GM18502 (cell line): ENCODE results near the gene LRP5.
"Not testable (repeated sequence)": the region's sequence is repeated elsewhere in the genome, so short reads cannot be mapped to it uniquely, and the experiment has no call there.

Experiments
- ATAC-seq: cut with Tn5 transposase; IDR thresholded peaks from one replicate; pipeline ENCODE4 v1.9.1; 2021; ENCODE audit warnings: mild to moderate bottlenecking; ENCODE audit not compliant: unreplicated experiment, poor library complexity

LRP5 gene

DNA sequence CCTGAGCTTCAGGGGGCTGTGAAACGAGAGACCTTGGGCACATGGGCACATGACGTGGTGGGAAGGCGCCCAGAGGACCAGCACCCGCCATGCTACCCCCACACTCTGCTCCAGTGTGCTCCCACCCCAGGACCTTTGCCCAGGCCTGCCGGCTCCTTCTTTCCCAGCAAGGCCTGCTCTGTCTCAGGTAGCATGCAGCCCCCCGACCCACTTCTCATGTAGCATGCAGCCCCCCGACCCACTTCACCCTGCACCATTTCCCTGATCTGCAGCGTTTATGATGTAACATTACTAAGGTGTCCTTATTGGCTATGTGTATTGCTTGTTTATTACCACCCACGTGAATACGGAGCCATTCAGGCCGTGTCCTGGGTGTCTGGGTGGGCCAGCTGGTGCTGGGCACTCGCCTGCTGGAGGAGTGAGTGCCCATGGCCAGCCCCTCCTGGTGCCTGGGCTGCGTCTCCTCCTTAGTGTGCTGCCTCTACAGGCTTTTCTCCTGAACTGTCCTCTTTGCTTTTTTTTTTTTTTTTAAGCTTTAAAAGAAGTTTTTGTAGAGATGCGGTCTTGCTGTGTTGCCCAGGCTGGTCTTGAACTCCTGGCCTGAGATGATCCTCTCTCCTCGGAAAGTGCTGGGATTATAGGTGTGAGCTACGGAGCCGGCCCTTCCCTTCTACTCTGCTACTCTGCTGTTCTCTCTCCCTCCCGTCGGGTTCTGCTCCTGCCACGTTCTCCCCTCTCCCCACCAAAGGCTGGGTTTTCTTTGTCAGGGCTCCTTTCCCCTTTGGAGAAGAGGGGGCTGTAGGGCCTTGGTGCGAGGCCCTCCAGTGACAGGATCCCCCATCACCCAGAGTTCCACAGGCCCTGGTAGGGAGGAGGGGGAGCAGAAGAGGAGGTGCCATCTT lies 29.4 kb downstream of the LRP5 start:
- ATAC-seq: no peak

DNA sequence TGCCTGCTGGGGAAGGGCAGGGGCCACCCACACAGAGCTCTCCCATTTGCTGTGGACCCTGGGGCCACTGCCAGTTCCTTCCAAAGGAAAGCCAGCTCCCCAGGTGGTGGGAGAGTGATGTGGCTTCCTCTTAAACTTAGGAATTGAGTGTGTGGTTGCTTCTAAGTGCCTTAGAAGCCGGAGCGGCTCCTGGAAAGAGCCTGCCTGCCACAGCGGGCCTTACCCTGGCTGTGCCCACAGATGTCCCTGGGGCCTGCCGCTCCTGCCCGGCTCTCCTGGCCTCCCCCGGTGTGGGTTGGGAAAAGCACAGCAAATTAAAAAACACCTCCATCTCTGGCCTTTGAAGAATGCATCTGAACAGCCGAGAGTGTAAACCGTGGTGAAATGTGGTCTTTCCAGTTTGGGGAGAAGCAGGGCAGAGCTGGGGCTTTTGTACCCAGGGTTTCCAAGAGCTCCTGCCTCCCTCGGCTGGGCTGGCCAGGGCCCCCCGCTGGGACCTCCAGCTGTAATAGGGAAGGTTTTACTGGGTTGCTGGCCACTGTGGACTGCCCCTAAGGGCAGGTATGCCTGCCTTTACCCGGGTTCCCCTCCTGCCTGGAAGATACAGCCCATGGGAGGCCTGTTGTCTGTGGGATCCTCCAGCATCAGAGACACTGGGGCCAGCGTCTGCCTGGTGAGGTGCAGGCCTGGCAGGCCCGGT lies 30.2 kb downstream of the LRP5 start:
- ATAC-seq: no peak

GRCh38 chr11:68343761-68344256 lies 31.4 kb downstream of the LRP5 start:
- ATAC-seq: no peak

DNA sequence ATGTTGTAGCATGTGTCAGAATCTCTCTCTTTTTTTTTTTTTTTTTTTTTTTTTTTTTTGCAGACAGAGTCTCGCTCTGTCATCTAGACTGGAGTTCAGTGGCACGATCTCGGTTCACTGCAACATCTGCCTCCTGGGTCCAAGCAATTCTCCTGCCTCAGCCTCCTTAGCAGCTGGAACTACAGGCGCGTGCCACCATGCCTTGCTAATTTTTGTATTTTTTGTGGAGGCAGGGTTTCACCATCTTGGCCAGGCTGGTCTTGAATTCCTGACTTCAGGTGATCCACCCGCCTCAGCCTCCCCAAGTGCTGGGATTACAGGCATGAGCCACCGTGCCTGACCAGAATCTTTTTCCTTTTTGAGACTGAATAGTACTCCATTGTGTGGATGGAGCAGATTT lies 32.4 kb downstream of the LRP5 start:
- ATAC-seq: not testable (repeated sequence)

DNA sequence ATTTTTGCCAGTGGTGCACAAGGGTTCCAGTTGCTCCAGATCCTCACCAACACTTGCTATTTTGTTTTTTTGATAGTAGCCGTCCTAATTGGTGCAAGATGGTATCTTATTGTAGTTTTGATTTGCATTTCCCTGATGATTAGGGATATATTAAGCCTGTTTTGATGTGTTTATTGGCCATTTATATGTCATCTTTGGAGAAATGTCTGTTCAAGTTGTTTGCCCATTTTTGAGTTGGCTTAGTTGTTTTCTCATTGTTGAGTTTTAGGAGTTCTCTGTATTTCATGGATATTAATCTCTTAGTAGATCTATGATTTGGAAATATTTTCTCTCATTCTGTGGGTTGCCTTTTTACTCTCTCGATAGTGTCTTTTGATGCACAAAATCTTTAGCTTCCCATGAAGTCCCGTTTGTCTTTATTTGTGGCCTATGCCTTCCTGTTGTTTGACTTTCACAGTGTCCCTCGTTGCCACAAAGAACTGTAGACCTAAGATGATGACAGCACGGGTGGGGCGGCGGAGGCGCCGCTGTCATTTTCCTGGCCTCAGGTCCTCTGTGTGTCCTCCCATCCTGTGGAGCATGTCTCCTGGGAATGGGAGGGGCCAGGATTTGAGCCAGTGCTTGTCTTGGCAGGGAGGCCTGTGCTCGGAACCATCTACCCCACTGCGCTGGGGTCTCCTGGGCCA lies 33.5 kb downstream of the LRP5 start:
- ATAC-seq: no peak

GRCh38 chr11:68346462-68346790 lies 34.0 kb downstream of the LRP5 start:
- ATAC-seq: no peak

DNA sequence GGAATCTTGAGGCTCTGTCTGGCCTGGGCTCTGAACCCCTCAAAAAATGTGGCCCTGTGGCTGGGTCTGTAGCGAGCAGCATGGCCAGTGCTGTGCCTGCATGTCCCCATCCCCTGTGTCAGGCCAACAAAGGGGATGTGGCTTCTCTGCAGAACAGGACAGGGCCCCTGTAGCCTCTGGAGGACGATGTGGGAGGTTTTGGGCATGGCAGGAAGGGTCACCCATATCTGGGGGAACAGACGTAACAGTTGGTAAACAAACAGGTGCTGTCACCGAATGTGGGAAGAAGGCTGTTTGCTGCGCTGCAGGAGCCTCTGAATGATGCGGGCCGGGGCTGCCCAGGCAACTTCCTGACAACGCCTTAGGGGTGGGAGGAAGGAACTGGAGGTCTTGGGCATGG lies 35.0 kb downstream of the LRP5 start:
- no peak for ATAC-seq

DNA sequence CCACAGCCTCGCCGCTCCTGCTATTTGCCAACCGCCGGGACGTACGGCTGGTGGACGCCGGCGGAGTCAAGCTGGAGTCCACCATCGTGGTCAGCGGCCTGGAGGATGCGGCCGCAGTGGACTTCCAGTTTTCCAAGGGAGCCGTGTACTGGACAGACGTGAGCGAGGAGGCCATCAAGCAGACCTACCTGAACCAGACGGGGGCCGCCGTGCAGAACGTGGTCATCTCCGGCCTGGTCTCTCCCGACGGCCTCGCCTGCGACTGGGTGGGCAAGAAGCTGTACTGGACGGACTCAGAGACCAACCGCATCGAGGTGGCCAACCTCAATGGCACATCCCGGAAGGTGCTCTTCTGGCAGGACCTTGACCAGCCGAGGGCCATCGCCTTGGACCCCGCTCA lies 35.5 kb downstream of the LRP5 start:
- no peak for ATAC-seq

DNA sequence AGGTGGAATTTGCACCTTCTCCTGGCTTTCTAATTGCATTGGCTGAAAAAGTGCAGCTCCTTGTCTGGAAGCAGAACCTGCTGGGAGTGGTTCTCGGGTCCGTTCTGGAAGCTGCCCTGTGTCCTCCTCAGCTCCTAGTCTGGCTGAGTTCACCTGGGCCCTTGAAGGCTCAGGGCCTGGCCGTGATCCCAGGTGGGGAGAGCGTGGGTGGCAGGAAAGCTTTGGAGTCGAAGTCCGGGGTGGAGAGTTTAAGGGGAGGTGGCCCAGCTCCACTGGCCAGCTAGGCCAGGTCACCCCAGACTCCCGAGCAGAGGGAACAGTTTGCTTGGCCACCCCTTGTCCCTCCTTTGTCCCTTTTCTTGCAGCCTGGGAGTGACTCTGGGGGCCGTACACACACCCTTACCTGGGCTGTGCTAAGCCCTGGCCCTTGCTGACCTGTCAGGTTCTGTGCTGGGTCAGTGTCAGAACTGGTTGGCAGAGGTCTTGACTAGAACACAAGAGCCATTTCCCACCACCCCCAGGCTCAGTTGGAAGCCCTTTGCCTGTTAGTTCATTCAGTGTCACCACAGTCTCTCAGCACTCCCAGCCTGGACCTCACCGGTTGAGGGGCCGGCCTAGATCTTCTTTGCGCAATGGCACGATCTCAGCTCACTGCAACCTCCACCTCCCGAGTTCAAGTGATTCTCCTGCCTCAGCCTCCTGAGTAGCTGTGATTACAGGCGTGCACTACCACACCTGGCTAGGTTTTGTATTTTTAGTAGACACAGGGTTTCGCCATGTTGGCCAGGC lies 37.3 kb downstream of the LRP5 start:
- ATAC-seq: no peak

DNA sequence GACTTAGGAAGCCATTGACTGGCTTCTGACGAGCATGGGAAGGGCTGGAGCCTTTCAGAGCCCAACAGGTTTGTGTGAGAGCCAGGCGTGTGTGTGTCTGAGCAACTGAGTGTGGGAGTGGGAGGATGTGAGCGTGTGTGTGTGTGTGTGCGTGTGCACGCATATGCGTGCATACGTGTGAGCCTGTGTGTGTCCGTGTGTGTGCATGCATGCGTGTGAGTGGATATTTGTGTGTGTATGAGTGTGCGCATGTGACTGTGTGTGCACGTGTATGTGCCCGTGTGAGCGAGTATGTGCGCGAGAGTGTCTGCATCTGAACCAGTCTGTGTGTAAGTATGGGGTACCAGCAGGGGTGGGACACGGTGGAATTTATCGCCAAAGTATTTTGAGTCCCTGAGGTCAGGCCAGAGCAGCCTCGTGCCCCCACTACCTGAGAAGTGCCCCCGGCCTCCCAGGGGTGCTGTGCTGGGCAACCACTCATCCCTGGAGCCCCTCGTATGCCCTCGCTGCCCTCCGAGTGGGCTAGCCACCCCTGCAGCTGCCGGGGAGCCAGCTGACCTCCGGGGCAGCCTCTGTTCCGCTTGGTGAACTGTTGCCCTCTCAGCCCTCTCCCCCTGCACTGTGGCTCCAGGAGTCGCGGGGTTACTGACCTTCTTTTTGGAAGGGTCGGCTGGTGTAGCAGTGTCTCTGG lies 38.5 kb downstream of the LRP5 start:
- no peak for ATAC-seq

- ATAC-seq: no peak
Observed at GRCh38 chr11:68351450-68352275, 39.3 kb downstream of the LRP5 start.

- ATAC-seq: no peak
Observed at GRCh38 chr11:68352591-68352990, 40.2 kb downstream of the LRP5 start.

DNA sequence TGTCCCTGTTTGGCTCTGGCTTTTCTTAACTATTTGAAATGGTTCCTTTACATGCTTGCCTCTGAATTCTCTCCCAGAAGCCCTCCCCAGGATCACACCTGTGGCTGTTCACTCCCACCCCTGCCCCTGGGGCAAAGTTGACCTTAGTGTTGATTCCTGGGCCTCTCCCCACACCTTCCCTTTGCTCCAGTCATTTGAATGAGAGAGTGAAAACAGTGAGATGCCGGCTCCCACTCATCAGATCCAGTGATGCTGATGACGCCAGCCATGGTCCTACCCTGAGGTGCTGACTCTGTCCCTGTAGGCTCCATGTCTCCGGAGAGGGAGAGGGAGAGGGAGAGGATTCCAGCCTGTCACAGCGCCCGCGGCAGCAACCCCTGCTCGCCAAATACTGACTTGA lies 40.7 kb downstream of the LRP5 start:
- ATAC-seq: no peak

DNA sequence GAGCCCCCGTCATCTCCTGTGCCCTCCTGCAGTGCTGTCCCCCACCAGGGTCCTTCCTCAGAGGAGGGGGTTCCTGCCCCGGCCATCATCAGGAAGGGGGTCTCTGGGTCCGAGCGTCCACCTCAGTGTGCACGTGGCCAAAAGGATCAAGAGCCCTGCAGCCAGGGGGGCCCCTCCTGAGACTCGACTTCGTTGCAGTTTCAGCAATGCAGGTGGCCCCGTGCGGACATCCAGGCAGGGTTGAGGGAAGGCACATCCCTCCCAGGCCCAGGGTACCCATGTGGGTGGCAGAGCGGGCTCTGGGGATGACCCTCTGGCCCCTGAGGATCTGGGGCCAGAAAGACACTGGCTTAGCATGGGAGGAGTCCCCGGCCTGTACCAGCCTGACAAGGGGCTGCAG lies 41.3 kb downstream of the LRP5 start:
- ATAC-seq: no peak

- no peak for ATAC-seq
Observed at GRCh38 chr11:68354148-68354872, 41.9 kb downstream of the LRP5 start.

GRCh38 chr11:68355471-68355870 lies 43.1 kb downstream of the LRP5 start:
- no peak for ATAC-seq

- ATAC-seq: no peak
Observed at GRCh38 chr11:68357568-68357967, 45.2 kb downstream of the LRP5 start.

DNA sequence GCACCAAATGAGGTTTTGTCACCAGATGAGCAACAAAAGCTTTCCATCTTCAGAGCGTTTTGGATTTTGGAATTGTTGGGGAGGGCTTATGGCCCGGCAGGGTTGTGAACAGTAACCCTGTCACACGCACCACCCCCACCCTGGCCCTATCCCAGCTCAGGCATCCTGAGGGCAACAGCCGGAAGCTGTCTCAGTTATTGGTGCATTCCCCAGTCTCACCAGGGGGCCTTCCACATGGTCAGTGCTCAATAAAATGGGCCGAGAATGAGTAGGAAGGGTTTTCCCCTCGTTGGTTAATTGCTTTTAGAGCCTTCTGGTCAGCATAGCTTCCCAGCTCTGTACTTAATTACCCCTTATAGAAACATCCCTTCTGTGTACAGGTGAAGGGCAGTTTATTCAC lies 46.0 kb downstream of the LRP5 start:
- ATAC-seq: no peak
